Stimulated activated naive B cell treated with anti-CD40 and anti-IgM and Interleukin-4, amounts not matched to agents 10 μg/mL and 1 μg/mL and 100 μg/mL, for 72 hours (primary cell): ENCODE data around the gene L2HGDH.
A peak's percentile ranks its signal among the peaks of the same experiment; 100 is the strongest.

Experiments
- ATAC-seq, 2 donors: fragments of 150-1000 bp; cut with Tn5 transposase; replicated peaks; 2 replicates each; pipeline ENCODE4 v1.10.0; 2021; ENCODE audit warnings: moderate library complexity in 1 of 2
- DNase-seq: peaks from one replicate; pipeline ENCODE4 v3.0.0; 2021
- H3K27ac Mint-ChIP-seq: one replicate; pipeline ENCODE4 v1.8.0; 2022; ENCODE audit warnings: mild to moderate bottlenecking, mixed read lengths
- H3K27me3 Mint-ChIP-seq, 2 donors: one replicate each; pipeline ENCODE4 v1.8.0; 2022; ENCODE audit warnings: mixed read lengths in 2 of 2
- H3K36me3 Mint-ChIP-seq, 2 donors: one replicate each; pipeline ENCODE4 v1.8.0; 2022; ENCODE audit warnings: mixed read lengths in 2 of 2, mild to moderate bottlenecking in 1 of 2
- H3K4me1 Mint-ChIP-seq, 2 donors: one replicate each; pipeline ENCODE4 v1.8.0; 2022; ENCODE audit warnings: mixed read lengths in 2 of 2, mild to moderate bottlenecking in 1 of 2
- H3K4me3 Mint-ChIP-seq, 2 donors: one replicate each; pipeline ENCODE4 v1.8.0; 2022; ENCODE audit warnings: mild to moderate bottlenecking in 2 of 2, mixed read lengths in 2 of 2, moderate library complexity in 1 of 2
- H3K9me3 Mint-ChIP-seq, 2 donors: one replicate each; pipeline ENCODE4 v1.8.0; 2022; ENCODE audit warnings: mixed read lengths in 2 of 2, mild to moderate bottlenecking in 1 of 2

The L2HGDH gene

DNA sequence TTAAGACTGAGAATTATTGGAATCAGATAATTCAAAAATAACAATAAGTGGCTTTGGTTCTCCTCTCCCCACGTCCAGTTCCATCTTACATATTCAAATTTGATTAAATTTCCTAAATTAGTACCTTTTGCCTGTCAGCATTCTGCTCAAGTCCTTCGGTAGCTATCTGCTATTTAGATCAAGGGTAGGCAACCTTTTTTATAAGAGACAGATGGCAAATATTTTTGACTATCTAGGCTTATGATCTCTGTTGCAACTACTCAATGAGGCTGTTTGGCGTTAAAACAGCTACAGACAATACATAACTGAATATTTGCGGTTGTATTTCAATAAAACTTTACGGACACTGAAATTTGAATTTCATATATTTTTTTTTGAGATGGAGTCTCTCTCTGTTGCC lies 21.7 kb downstream of the L2HGDH start:
- Mint-ChIP-seq H3K4me3 (no peak overlapping the region), H3K4me1 (no peaks in the 10 kb centered on the region), H3K9me3 (no peaks in the 10 kb centered on the region), H3K27me3 (no peaks in the 10 kb centered on the region), H3K36me3 (peaks cover 19 to 32% of the 10 kb centered on the region in 2 donors), H3K27ac (no peak overlapping the region)
- ATAC-seq = no peak
- DNase-seq = no peak

- Mint-ChIP-seq H3K36me3 (peaks cover 14 to 22% of the 10 kb centered on the region in 2 donors), H3K9me3 (no peaks in the 10 kb centered on the region), H3K27me3 (no peaks in the 10 kb centered on the region), H3K4me1 (no peaks in the 10 kb centered on the region), H3K27ac (no peak overlapping the region), H3K4me3 (no peak overlapping the region)
- no peak for DNase-seq
- ATAC-seq = no peak
These were observed 23.9 kb downstream of the L2HGDH start for GRCh38 chr14:50288146-50288545.

DNA sequence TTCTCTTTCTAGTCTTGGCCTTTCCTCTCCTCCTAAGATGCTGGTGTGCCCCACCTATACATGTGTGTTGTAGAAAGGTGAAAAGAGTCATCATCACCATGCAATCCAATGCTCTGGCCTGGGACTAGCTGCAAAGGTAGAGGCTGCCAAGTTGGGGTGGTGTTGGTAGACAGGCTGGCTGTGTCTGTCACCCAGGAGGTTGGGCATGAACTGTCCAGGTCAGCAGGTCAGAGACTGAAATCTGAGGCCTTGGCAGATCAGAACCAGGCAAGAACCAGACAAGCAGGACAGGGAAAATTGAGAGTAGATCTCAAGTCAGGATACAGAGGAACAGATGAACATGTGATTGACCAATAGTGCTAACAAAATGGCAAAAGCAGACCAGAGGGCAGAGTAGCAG lies 26.2 kb downstream of the L2HGDH start:
- Mint-ChIP-seq H3K27ac (no peak overlapping the region), H3K9me3 (no peaks in the 10 kb centered on the region), H3K27me3 (no peaks in the 10 kb centered on the region), H3K4me1 (no peaks in the 10 kb centered on the region), H3K36me3 (peaks cover 8 to 22% of the 10 kb centered on the region in 2 donors), H3K4me3 (no peak overlapping the region)
- no peak for ATAC-seq
- DNase-seq = no peak

DNA sequence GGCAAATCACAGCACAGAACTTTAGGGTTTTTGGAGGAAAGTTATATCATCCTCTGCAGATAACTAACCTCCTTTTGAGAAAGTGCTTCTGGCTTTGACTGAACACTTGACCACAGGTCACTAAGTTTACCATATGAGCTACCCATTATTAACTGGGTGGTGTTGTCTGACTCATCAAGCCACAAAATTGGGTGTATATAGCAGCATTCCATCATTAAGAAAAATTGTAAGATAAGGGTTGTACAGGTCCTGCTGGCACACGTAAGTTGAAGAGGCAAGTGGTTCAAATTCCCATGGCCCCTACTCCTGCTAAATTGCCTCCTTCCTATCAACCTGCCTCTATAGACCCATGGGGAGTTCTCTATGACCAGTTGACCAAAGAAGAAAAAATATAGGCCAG lies 39.5 kb downstream of the L2HGDH start:
- H3K4me3 Mint-ChIP-seq = no peak overlapping the region
- DNase-seq = no peak
- H3K27me3 Mint-ChIP-seq = no peaks in the 10 kb centered on the region
- no peaks in the 10 kb centered on the region for H3K4me1 Mint-ChIP-seq
- H3K9me3 Mint-ChIP-seq = no peaks in the 10 kb centered on the region
- peaks cover 7 to 19% of the 10 kb centered on the region in 2 donors for H3K36me3 Mint-ChIP-seq
- H3K27ac Mint-ChIP-seq = no peak overlapping the region
- ATAC-seq = no peak

GRCh38 chr14:50270932-50271331 lies 41.1 kb downstream of the L2HGDH start:
- ATAC-seq = no peak
- H3K36me3 Mint-ChIP-seq = peaks cover 0 to 10% of the 10 kb centered on the region in 2 donors
- H3K4me3 Mint-ChIP-seq = no peak overlapping the region
- no peaks in the 10 kb centered on the region for H3K27me3 Mint-ChIP-seq
- no peak for DNase-seq
- H3K9me3 Mint-ChIP-seq = no peaks in the 10 kb centered on the region
- no peaks in the 10 kb centered on the region for H3K4me1 Mint-ChIP-seq
- H3K27ac Mint-ChIP-seq = no peak overlapping the region

DNA sequence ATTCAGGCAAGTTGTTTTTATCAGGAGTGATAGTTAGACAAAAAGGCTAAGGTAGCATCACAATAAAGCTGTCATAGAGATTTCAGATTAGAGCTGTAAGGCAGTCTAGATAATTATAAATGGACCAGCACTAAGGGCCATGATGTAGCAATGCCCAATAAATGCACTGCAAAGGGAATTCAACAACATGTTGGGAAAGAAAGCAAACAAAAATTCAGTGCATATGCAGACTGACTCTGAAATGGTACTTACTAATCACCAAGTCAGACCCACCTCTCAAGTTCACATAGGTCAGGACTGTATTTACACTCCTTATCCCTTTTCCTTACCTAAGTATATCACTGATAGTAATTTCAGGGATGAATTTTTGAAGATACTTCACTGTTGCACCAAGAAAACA lies 47.0 kb downstream of the L2HGDH start:
- DNase-seq = no peak
- no peak overlapping the region for H3K27ac Mint-ChIP-seq
- no peaks in the 10 kb centered on the region for H3K9me3 Mint-ChIP-seq
- H3K36me3 Mint-ChIP-seq = peaks cover 8 to 16% of the 10 kb centered on the region in 2 donors
- H3K4me1 Mint-ChIP-seq = no peaks in the 10 kb centered on the region
- H3K4me3 Mint-ChIP-seq = no peak overlapping the region
- no peak for ATAC-seq
- H3K27me3 Mint-ChIP-seq = no peaks in the 10 kb centered on the region

GRCh38 chr14:50263321-50263720 lies 48.7 kb downstream of the L2HGDH start:
- Mint-ChIP-seq H3K4me1 (no peaks in the 10 kb centered on the region), H3K9me3 (no peaks in the 10 kb centered on the region), H3K27ac (no peak overlapping the region), H3K4me3 (no peak overlapping the region), H3K27me3 (no peaks in the 10 kb centered on the region), H3K36me3 (peaks cover 8 to 16% of the 10 kb centered on the region in 2 donors)
- DNase-seq = no peak
- ATAC-seq = no peak

- DNase-seq = no peak
- Mint-ChIP-seq H3K9me3 (no peaks in the 10 kb centered on the region), H3K27ac (no peak overlapping the region), H3K4me1 (no peaks in the 10 kb centered on the region), H3K27me3 (no peaks in the 10 kb centered on the region), H3K36me3 (peaks cover 8 to 16% of the 10 kb centered on the region in 2 donors), H3K4me3 (no peak overlapping the region)
- ATAC-seq = no peak
These were observed 49.2 kb downstream of the L2HGDH start for GRCh38 chr14:50262865-50263264.

DNA sequence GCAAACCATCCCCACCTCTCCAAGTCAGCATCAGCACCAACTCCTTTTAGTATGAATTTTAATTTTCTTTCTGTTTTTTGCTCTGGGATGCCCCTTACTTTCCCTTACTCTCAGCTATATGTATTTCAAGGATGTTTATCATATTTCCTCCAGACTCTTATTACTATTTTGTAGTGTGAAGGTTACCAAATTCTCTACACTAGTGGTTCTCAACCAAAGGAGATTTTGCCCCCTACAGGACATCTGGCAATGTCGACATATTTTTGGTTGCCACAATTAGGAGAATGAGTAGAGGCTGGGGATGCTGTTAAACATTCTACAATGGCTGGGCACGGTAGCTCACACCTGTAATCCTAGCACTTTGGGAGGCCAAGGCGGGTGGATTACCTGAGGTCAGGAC lies 51.5 kb downstream of the L2HGDH start:
- no peak overlapping the region for H3K27ac Mint-ChIP-seq
- no peaks in the 10 kb centered on the region for H3K9me3 Mint-ChIP-seq
- no peak overlapping the region for H3K4me3 Mint-ChIP-seq
- peaks cover 8 to 16% of the 10 kb centered on the region in 2 donors for H3K36me3 Mint-ChIP-seq
- ATAC-seq = peak; percentile 65 to 69
- H3K4me1 Mint-ChIP-seq = no peaks in the 10 kb centered on the region
- no peak for DNase-seq
- H3K27me3 Mint-ChIP-seq = no peaks in the 10 kb centered on the region

DNA sequence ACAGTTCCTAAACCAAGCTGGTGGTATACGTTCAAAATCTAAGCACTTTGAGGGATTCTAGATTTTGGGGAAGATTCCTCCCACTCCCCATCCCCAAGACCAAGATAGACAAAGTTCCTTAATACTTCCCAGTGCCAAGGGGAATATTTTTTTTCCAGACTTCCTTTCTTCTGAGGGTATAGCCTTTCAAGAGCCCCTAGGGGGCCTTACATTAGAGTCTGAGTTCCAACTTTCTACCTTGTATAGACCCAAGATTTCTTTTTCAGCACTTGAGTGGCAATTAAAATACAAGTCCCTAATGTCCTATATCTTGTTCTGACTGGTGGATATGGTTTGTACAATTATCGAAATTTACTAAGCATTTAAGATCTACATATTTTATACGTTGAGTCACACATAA lies 52.0 kb downstream of the L2HGDH start:
- Mint-ChIP-seq H3K9me3 (no peaks in the 10 kb centered on the region), H3K27me3 (no peaks in the 10 kb centered on the region), H3K4me3 (no peak overlapping the region), H3K36me3 (peaks cover 8 to 16% of the 10 kb centered on the region in 2 donors), H3K27ac (no peak overlapping the region), H3K4me1 (no peaks in the 10 kb centered on the region)
- DNase-seq (no peak), ATAC-seq (no peak)

- H3K27ac Mint-ChIP-seq = no peak overlapping the region
- H3K36me3 Mint-ChIP-seq = peaks cover 12 to 21% of the 10 kb centered on the region in 2 donors
- H3K27me3 Mint-ChIP-seq = no peaks in the 10 kb centered on the region
- H3K9me3 Mint-ChIP-seq = peaks cover 3% of the 10 kb centered on the region in 2 donors
- DNase-seq (no peak), ATAC-seq (no peak)
- H3K4me1 Mint-ChIP-seq = no peaks in the 10 kb centered on the region
- no peak overlapping the region for H3K4me3 Mint-ChIP-seq
These were observed 54.3 kb downstream of the L2HGDH start for GRCh38 chr14:50257732-50258131.

DNA sequence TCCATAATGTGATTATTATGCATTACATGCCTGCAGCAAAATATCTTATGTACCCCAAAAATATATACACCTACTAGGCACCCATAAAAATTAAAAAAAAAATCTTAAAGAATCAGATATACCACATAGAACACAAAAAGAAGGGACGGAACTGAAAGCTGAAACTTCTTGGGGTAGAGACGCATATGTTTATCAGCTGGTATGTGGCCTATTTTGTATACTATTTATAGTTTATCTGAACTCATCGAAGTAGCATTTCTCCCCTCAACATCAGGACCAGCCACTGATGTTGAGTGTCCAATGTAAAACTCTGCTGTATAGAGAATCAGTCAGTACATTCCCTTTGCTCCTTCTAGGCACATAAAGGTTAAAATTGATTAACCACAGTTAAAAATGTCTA lies 57.8 kb downstream of the L2HGDH start:
- no peak for ATAC-seq
- H3K27ac Mint-ChIP-seq = no peak overlapping the region
- H3K36me3 Mint-ChIP-seq = peaks cover 34 to 43% of the 10 kb centered on the region in 2 donors
- H3K9me3 Mint-ChIP-seq = peaks cover 3 to 7% of the 10 kb centered on the region in 2 donors
- no peak overlapping the region for H3K4me3 Mint-ChIP-seq
- H3K27me3 Mint-ChIP-seq = no peaks in the 10 kb centered on the region
- DNase-seq = no peak
- no peaks in the 10 kb centered on the region for H3K4me1 Mint-ChIP-seq

DNA sequence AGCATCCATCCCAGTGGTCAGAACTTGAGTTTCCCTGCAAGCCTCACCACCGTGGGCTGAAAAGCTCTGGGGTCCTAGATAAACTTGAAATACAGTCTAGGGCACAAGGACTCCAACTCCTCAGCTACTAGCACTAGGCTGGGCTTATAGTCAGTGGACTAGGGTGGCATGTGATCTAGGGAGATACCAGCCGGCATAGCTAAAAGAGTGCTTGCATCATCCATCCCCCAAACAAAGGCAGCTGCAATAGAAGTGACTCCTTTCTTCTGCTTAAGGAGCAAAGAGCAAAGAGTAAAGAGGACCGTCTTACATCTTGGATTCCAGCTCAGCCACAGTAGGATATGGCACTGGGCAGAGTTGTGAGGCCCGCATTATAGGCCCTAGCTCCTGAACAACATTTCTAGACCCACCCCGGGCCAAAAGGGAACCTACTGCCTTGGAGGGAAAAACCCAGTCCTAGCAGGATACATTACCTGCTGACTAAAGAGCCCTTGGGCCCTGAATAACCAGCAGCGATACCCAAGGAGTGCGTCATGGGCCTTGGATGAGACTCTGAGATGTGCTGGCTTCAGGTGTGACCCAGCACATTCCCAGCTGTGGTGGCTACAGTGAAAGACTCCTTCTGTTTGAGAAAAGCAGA lies 62.8 kb downstream of the L2HGDH start:
- DNase-seq = no peak
- ATAC-seq = no peak
- no peaks in the 10 kb centered on the region for H3K4me1 Mint-ChIP-seq
- H3K27ac Mint-ChIP-seq = no peak overlapping the region
- H3K27me3 Mint-ChIP-seq = no peaks in the 10 kb centered on the region
- peaks cover 3 to 7% of the 10 kb centered on the region in 2 donors for H3K9me3 Mint-ChIP-seq
- H3K4me3 Mint-ChIP-seq = no peak overlapping the region
- peaks cover 34 to 49% of the 10 kb centered on the region in 2 donors for H3K36me3 Mint-ChIP-seq

GRCh38 chr14:50247245-50247644 lies 64.8 kb downstream of the L2HGDH start:
- H3K36me3 Mint-ChIP-seq = peaks cover 18 to 31% of the 10 kb centered on the region in 2 donors
- no peak for ATAC-seq
- H3K27me3 Mint-ChIP-seq = no peaks in the 10 kb centered on the region
- H3K4me3 Mint-ChIP-seq = no peak overlapping the region
- H3K4me1 Mint-ChIP-seq = no peaks in the 10 kb centered on the region
- peaks cover 0 to 2% of the 10 kb centered on the region in 2 donors for H3K9me3 Mint-ChIP-seq
- no peak overlapping the region for H3K27ac Mint-ChIP-seq
- no peak for DNase-seq

GRCh38 chr14:50242566-50243310 lies 69.3 kb downstream of the L2HGDH start:
- Mint-ChIP-seq H3K9me3 (no peaks in the 10 kb centered on the region), H3K4me1 (peaks cover under 1 to 3% of the 10 kb centered on the region in 2 donors)

More at GRCh38 chr14:50242566-50243310, 69.3 kb downstream of the L2HGDH start:
- Mint-ChIP-seq H3K4me3 (no peak overlapping the region), H3K36me3 (peaks cover 0 to under 1% of the 10 kb centered on the region in 2 donors), H3K27ac (no peak overlapping the region), H3K27me3 (no peaks in the 10 kb centered on the region)
- DNase-seq = no peak
- ATAC-seq = no peak
